Skeletal muscle tissue (tissue), 4 donors: ENCODE measurements around the gene PRDX3. TPM values are rescaled to one million over a fixed set of nuclear protein-coding genes. Genes with fewer than 3 reads are reported as not detected.
"Not testable (repeated sequence)": the region's sequence is repeated elsewhere in the genome, so short reads cannot be mapped to it uniquely, and the experiment has no call there.

Experiments used
- H3K27ac ChIP-seq: one replicate; pipeline ENCODE4 v1.7.0; 2013; ENCODE audit warnings: mild to moderate bottlenecking, low read depth, low read length, inconsistent platforms
- H3K27me3 ChIP-seq, 3 donors: one replicate each; pipeline ENCODE4 v1.7.0; 2013; ENCODE audit warnings: low read length in 3 of 3; ENCODE audit not compliant: control insufficient read depth in 3 of 3, insufficient read depth in 3 of 3
- H3K36me3 ChIP-seq, 3 donors: one replicate each; pipeline ENCODE4 v1.7.0; 2013; ENCODE audit warnings: low read length in 3 of 3; ENCODE audit not compliant: control insufficient read depth in 3 of 3, insufficient read depth in 3 of 3
- H3K4me1 ChIP-seq, 3 donors: one replicate each; pipeline ENCODE4 v1.7.0; 2013; ENCODE audit warnings: low read length in 3 of 3, mild to moderate bottlenecking in 3 of 3; ENCODE audit not compliant: control insufficient read depth in 3 of 3, insufficient read depth in 3 of 3
- H3K4me3 ChIP-seq, 3 donors: one replicate each; pipeline ENCODE4 v1.7.0; 2013; ENCODE audit warnings: low read length in 3 of 3
- H3K9ac ChIP-seq, 3 donors: one replicate each; pipeline ENCODE4 v1.7.0; 2013; ENCODE audit warnings: low read length in 3 of 3, mild to moderate bottlenecking in 3 of 3, moderate library complexity in 2 of 3, low read depth in 1 of 3
- H3K9me3 ChIP-seq, 3 donors: one replicate each; pipeline ENCODE4 v1.7.0; 2013; ENCODE audit warnings: low read length in 3 of 3; ENCODE audit not compliant: control insufficient read depth in 3 of 3
- total RNA-seq: library from RNA; depleted of rRNA; stranded (reverse); fragments of >200 nt; gene quantifications from one replicate; pipeline ENCODE4 v1.2.3, GENCODE V29; 2014
- donor health status: Osteomylitis.

Gene PRDX3
- total RNA-seq, 1 donor from 2014 or later: 89.2 TPM

DNA sequence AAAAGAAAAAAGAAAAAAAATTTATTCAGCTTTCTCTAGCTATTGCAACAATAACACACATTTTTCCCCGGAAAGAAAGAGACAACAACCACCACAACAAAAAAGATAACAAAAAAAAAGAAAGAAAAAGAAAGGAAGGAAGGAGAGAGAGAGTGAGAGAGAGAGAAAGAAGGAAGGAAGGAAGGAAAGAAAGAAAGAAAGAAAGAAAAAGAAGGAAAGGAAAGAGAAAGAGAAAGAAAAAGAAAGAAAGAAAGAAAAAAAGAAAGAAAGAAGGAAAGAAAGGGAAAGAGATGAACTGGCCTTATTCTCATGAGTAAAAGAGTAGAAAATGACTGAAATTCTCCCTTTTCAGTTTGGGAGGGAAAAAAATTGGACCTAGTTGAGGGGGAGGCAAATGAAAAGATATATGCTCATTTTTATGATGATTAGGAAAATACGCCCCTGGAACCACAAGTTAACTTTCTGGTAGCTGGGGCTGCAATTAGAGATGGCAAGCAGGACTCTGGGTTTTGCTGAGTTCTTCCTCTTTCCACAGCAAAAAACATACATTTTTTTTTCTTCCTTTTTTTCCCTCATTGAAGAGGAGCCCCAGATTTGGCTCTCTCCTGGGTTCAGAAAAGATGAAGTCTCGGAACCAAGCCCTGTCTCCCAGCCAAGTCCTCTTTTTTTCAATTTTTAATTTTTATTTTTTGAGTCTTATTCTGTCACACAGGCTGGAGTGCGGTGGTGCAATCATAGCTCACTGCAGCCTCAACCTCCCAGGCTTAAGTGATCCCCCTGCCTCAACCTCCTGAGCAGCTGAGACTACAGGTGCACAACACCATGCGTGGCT is 12.6 kb upstream of the PRDX3 start:
- Histone ChIP-seq H3K4me1 (no peaks in the 10 kb centered on the region), H3K27ac (no peak overlapping the region), H3K27me3 (no peaks in the 10 kb centered on the region), H3K9me3 (no peaks in the 10 kb centered on the region), H3K4me3 (no peak overlapping the region), H3K36me3 (no peaks in the 10 kb centered on the region), H3K9ac (no peak overlapping the region)

DNA sequence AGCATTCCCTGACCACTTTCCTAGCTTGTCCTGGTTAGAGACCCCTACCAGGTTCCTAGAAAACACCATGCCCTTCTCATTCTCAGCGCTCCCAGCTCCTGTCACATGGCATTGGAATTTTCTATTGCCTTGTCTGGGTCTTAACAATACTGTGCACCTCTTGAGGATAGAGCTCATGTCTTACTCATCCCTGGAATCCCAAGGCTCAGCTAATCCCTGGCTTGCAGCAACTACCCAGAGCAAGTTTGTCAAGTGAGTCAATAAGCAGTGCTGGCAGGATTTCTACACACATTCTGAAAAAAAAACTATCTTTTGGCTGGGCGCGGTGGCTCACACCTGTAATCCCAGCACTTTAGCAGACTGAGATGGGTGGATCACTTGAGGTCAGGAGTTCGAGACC is 11.7 kb upstream of the PRDX3 start:
- H3K36me3 ChIP-seq: no peaks in the 10 kb centered on the region
- H3K27ac ChIP-seq: no peak overlapping the region
- H3K9ac ChIP-seq: no peak overlapping the region
- no peaks in the 10 kb centered on the region for H3K4me1 ChIP-seq
- no peak overlapping the region for H3K4me3 ChIP-seq
- H3K9me3 ChIP-seq: no peaks in the 10 kb centered on the region
- H3K27me3 ChIP-seq: no peaks in the 10 kb centered on the region

DNA sequence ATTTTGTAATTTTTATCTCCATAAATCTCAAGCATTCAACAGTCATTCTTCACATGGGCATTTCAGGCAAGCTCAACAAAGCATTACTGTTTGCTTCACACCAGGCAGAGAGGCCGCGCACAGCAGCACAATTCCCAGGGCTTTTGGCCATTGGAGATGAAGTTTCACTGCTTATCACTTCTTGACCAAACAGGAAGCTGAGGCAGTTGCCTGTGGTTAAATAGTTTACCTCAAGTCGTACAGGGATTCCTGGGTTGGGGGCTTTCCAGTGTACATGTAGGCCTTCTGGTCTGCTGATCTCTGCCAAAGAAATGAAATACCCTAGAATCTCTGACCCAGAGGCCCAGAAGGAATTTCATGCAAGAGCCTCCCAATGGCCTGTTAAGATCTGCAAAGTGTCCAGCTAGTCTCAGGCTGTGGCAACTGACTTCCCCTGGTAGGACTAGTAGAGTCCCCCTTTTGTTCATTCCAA is 11.2 kb upstream of the PRDX3 start:
- Histone ChIP-seq H3K4me1 (no peaks in the 10 kb centered on the region), H3K4me3 (no peak overlapping the region), H3K27me3 (no peaks in the 10 kb centered on the region), H3K36me3 (no peaks in the 10 kb centered on the region), H3K27ac (no peak overlapping the region), H3K9me3 (no peaks in the 10 kb centered on the region), H3K9ac (no peak overlapping the region)

DNA sequence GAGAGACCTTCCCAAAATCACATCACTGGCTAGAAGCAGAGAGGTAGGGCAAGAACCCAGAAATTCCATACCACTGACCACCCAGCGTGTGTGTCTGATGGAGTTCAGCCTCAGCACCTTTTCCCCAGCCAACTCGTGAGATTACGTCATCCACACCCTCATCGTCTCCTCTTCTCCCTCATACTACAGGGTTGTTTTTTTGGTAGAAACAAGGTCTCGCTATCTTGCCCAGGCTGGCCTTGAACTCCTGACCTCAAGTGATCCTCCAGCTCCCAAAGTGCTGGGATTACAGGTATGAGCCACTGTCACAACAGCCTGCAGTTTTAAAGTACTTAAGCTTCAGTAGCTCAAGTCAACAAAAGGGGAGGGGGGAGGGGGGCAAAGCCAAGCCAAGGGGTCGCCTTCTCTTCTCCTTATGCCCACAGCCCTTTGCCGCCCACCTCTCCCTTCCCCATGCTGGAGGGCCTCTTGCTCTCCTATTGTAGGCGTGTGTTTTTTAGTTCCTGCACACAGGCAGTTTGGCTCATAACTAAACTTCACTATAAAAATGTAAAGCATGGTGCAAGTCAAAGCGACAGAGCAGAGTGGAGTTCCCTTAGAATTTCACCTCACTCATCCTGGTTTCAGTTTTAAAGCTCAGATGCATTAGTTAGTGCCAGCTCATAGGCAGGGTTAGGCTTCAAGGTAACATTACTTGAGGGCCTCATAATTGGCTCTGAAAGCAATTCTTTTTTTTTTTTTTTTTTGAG is 5.2 kb upstream of the PRDX3 start:
- no peaks in the 10 kb centered on the region for H3K27me3 ChIP-seq
- no peaks in the 10 kb centered on the region for H3K36me3 ChIP-seq
- no peaks in the 10 kb centered on the region for H3K9me3 ChIP-seq
- H3K4me3 ChIP-seq: no peak overlapping the region
- H3K9ac ChIP-seq: no peak overlapping the region
- no peak overlapping the region for H3K27ac ChIP-seq
- peaks cover 0 to 4% (median 3%) of the 10 kb centered on the region in 3 donors for H3K4me1 ChIP-seq

DNA sequence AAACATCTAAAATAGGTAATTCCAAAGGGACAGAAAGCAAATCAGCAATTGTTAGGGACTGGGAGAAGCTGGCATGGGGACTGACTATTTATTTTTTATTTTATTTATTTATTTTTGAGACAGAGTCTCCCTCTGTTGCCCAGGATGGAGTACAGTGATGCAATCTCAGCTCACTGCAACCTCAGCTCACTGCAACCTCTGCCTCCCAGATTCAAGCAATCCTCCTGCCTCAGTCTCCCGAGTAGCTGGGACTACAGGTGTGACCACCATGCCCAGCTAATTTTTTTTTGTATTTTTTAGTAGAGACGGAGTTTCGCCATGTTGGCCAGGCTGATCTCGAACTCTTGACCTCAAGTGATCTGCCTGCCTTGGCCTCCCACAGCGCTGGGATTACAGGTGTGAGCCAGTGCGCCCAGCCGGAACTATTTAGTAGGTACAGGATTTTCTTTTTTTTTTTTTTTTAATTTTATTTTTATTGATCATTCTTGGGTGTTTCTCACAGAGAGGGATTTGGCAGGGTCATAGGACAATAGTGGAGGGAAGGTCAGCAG is 2.3 kb upstream of the PRDX3 start:
- not testable (repeated sequence) for H3K36me3 ChIP-seq, H3K9ac ChIP-seq, H3K27me3 ChIP-seq, H3K4me3 ChIP-seq, H3K27ac ChIP-seq, H3K9me3 ChIP-seq
- H3K4me1 ChIP-seq: peaks cover 20 to 23% (median 22%) of the 10 kb centered on the region in 3 donors

DNA sequence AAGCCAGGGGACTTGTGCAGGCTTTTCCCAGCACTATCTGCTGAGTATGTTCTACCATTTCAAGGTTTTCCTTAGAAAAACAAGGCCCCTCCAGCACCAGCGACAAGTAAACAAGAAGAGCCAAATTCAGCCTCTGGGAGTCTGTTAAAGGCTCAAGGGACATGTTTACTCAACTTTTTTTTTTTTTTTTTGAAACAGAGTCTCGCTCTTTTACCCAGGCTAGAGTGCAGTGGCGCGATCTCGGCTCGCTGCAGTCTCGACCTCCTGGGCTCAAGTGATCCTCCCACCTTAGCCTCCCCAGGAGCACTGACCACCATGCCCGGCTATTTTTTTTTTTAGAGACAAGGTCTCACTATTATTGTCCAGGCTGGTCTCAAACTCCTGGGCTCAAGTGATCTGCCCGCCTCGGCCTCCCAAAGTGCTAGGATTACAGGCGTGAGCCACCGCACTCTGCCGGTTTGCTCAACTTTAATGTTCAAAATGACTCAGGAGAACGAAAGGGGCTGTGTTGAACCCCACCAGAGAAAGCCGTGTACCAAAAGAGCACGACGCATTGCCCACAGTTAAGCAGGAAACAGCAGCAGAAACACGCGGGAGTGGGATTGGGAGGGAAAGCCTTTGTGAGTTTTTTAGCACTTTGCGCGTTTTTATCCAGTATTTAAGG is 772 bp downstream of the PRDX3 start:
- Histone ChIP-seq H3K9me3 (no peaks in the 10 kb centered on the region), H3K4me1 (peaks cover 20 to 23% (median 22%) of the 10 kb centered on the region in 3 donors), H3K27me3 (no peaks in the 10 kb centered on the region), H3K9ac (peak overlapping the region; percentile 88 to 96 (median 96)), H3K4me3 (peak overlapping the region; percentile 85 to 98 (median 96)), H3K36me3 (peaks cover 12 to 23% (median 21%) of the 10 kb centered on the region in 3 donors), H3K27ac (peak overlapping the region; percentile 82)

DNA sequence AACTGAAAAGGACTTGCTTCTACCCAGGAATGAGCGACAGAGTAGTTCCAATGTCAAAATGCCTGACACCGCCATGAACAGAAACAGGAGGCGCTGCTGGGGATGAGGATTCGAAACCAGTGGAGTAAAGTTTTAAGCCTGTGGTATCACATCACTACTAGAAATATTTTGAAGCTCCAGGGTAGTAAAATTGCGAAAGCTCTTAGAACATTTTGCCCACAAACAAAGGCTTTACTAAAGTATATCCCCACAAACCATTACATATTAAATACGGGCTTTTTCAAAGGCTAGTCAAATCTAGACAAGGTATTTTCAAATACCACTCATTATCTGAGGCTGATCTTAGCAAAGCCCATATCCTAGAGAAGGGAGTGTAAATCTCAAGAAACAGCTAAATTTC is 2.4 kb downstream of the PRDX3 start:
- H3K4me3 ChIP-seq: no peak overlapping the region
- H3K9ac ChIP-seq: no peak overlapping the region
- H3K9me3 ChIP-seq: no peaks in the 10 kb centered on the region
- no peaks in the 10 kb centered on the region for H3K27me3 ChIP-seq
- no peak overlapping the region for H3K27ac ChIP-seq
- peaks cover 20 to 23% (median 22%) of the 10 kb centered on the region in 3 donors for H3K4me1 ChIP-seq
- peaks cover 23 to 36% (median 36%) of the 10 kb centered on the region in 3 donors for H3K36me3 ChIP-seq

DNA sequence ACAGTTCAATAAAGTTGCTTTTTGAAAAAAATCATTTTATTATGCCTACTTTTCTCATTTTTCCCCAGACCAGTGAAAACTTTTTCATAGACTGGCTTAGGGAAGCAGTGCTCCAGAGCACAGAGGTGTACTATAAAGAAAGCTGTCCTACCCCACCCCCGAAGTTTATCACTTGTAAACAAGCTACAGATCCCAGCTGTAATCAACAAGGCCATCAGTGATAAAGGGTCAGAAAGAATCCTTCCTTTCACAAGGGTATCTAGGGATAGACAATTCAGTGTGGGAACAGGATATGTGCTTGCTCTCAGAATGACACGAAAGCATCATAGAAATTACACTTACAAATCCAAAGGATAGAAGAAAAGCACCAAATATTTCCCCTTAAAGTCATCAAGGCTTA is 4.5 kb downstream of the PRDX3 start:
- no peak overlapping the region for H3K9ac ChIP-seq
- peaks cover 38 to 50% (median 50%) of the 10 kb centered on the region in 3 donors for H3K36me3 ChIP-seq
- H3K4me3 ChIP-seq: no peak overlapping the region
- H3K27me3 ChIP-seq: no peaks in the 10 kb centered on the region
- peaks cover 19 to 22% (median 22%) of the 10 kb centered on the region in 3 donors for H3K4me1 ChIP-seq
- H3K27ac ChIP-seq: no peak overlapping the region
- H3K9me3 ChIP-seq: no peaks in the 10 kb centered on the region

DNA sequence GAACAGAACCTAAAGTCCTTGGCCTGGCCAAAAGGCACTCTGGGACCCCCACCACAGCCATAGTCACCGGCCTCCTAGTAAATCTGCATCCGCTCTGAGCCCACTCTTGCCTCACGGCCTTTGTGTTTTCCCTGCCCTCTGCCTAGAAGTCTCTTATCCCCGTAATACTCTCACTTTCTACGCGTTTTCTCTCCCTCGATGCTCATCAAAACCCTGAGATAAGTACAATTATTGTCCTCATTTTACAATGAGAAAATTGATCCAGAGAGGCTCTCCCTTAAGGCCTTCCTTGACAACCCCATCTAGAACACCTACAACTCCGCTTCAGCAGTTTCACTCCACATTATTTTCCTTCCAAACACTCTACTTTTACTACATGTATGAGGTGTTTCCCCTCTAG is 11.6 kb downstream of the PRDX3 start:
- peak overlapping the region; percentile 92 for H3K27ac ChIP-seq
- peak overlapping the region in 1 of 3 donors; percentile 16 for H3K9ac ChIP-seq
- H3K4me1 ChIP-seq: peaks cover 16 to 23% (median 19%) of the 10 kb centered on the region in 3 donors
- no peak overlapping the region for H3K4me3 ChIP-seq
- H3K36me3 ChIP-seq: peaks cover 31 to 40% (median 36%) of the 10 kb centered on the region in 3 donors
- H3K9me3 ChIP-seq: no peaks in the 10 kb centered on the region
- no peaks in the 10 kb centered on the region for H3K27me3 ChIP-seq
